ENCODE measurements around the gene FLT3. TPM values are rescaled to one million over a fixed set of nuclear protein-coding genes. Genes with fewer than 3 reads are reported as not detected.
A peak's percentile ranks its signal among the peaks of the same experiment; 100 is the strongest.

Gene FLT3
- total and polyA plus RNA-seq, 5 donors from 2014 or later: 0.39 TPM; not detected in 4

DNA sequence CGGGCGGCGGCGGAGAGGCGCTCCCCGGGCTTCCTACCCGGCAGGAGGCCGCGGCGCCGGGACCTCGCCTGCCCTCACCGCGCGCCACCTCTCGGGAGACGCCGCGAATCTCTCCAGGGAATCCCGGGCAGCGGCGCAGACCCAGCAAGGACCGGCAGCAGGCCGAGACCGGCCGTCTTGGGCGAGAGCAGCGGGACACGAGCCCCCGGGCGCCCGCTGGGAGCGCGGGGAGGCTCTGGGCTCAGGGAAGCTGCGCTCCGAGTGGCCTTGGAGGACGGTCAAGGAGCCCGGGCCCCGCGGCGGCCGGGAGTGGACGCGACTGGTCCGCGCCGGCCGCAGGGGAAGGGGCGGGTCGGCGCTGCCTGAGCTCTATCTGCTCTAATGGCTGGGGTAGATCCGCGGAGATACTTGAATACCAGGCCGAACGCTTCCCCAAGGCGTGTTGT, 145.9 kb downstream of the FLT3 start:
- peaks cover 70% of the 10 kb centered on the region for H3K27me3 Mint-ChIP-seq
- no peaks in the 10 kb centered on the region for H3K36me3 ChIP-seq (ENCODE audit: control insufficient read depth, insufficient read depth, low read length)
- peak overlapping the region in 2 of 4 donors; percentile 44 to 78 for H3K4me3 Mint-ChIP-seq

DNA sequence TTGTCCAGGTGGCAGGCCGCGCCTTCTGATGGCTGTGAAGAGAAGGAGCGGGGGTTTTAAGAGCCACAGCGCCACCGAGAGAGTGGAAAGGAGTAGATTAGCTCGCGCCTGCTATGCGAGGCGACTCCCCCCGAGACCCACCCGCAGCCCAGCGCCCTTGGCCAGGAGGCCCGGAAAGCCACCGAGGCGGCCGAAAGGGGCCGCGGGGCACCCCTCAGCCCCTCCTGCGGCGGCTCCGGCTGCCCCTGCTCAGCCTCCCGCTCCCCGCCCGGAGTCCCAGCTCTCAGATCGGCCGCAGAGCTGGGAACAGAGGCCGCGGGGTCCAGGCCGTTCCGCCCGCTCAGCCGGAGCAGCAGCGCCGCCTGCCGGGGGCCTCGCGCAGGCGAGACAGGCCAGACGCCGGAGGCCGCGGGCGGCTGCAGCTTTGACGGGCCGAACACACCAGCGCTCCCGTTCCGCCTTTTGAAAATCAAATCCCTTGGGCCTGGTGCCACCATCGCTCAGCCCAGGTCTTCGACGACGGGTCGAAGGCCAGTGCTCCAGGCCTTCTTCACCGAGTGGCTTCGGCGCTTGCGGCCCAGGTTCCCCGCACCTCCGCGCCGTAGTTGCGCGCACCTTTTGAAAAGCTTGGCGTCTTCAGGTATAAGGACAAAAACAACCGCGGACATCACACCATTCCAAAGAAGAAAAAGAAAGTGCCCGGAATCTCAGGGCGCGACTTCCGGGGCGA, 146.5 kb downstream of the FLT3 start:
- H3K27me3 Mint-ChIP-seq: peaks cover 64% of the 10 kb centered on the region
- peak overlapping the region in 3 of 4 donors; percentile 63 to 78 (median 72) for H3K4me3 Mint-ChIP-seq
- peaks cover 0 to 5% (median 2%) of the 10 kb centered on the region in 7 donors for H3K9me3 Mint-ChIP-seq
- no peaks in the 10 kb centered on the region for H3K36me3 ChIP-seq (ENCODE audit: control insufficient read depth, insufficient read depth, low read length)
- H3K4me1 Mint-ChIP-seq: peaks cover 3 to 18% (median 12%) of the 10 kb centered on the region in 4 donors
- no peaks in the 10 kb centered on the region for H3K9me3 ChIP-seq (ENCODE audit: control insufficient read depth in 2 of 2, low read length in 2 of 2)
- no peak overlapping the region for H3K27ac Mint-ChIP-seq
- peaks cover 25% of the 10 kb centered on the region for H3K27me3 ChIP-seq (ENCODE audit: control insufficient read depth, insufficient read depth, low read length)
- no peak overlapping the region for H3K4me3 ChIP-seq (ENCODE audit: low read depth, low read length)
- no peaks in the 10 kb centered on the region for H3K36me3 Mint-ChIP-seq
- DNase-seq: peak in 2 of 3 donors; percentile 53 to 56
- ATAC-seq (ENCODE audit: low read depth in 2 of 2): peak; percentile 60 to 67
- H3K27ac ChIP-seq (ENCODE audit: insufficient read depth, low read length, poor library complexity, severe bottlenecking): no peak overlapping the region
- peaks cover 12% of the 10 kb centered on the region for H3K4me1 ChIP-seq (ENCODE audit: control insufficient read depth, insufficient read depth, low read length, poor library complexity, severe bottlenecking)

More for the DNA sequence above, 145.9 kb downstream of the FLT3 start:
- Histone ChIP-seq H3K27ac (ENCODE audit: insufficient read depth, low read length, poor library complexity, severe bottlenecking) (no peak overlapping the region), H3K4me1 (ENCODE audit: control insufficient read depth, insufficient read depth, low read length, poor library complexity, severe bottlenecking) (peaks cover 12% of the 10 kb centered on the region), H3K27me3 (ENCODE audit: control insufficient read depth, insufficient read depth, low read length) (peaks cover 31% of the 10 kb centered on the region), H3K4me3 (ENCODE audit: low read depth, low read length) (no peak overlapping the region), H3K9me3 (ENCODE audit: control insufficient read depth in 2 of 2, low read length in 2 of 2) (no peaks in the 10 kb centered on the region)
- no peak overlapping the region for H3K27ac Mint-ChIP-seq
- no peaks in the 10 kb centered on the region for H3K36me3 Mint-ChIP-seq
- ATAC-seq (ENCODE audit: low read depth in 2 of 2) (no peak), DNase-seq (no peak)
- peaks cover 3 to 18% (median 12%) of the 10 kb centered on the region in 4 donors for H3K4me1 Mint-ChIP-seq
- H3K9me3 Mint-ChIP-seq: peaks cover 0 to 5% (median 2%) of the 10 kb centered on the region in 7 donors

Other genes starting within 250 kb of the FLT3 start
- gene PDX1, start 180.6 kb downstream of the FLT3 start, total RNA-seq: not detected
- not detected for gene PDX1, start 180.6 kb downstream of the FLT3 start, polyA plus RNA-seq
- gene CDX2, start 131.3 kb downstream of the FLT3 start, total RNA-seq: not detected
- gene CDX2, start 131.3 kb downstream of the FLT3 start, polyA plus RNA-seq: not detected
- gene URAD, start 111.9 kb downstream of the FLT3 start, total RNA-seq: not detected
- gene URAD, start 111.9 kb downstream of the FLT3 start, polyA plus RNA-seq: not detected
- gene PAN3, start 38.0 kb upstream of the FLT3 start, total RNA-seq: 81.4 TPM
- gene PAN3, start 38.0 kb upstream of the FLT3 start, polyA plus RNA-seq: 1 to 10 TPM; 3.1 to 4.6 (median 3.5) TPM